NCI-H2081 (cell line): ENCODE results near the gene PRPSAP1.
"Not testable (repeated sequence)": the region's sequence is repeated elsewhere in the genome, so short reads cannot be mapped to it uniquely, and the experiment has no call there.

Experiments used
- DNase-seq, 2 experiments: peaks; one replicate each; lab custom pipeline; 2025; lab: John Stamatoyannopoulos, UW

PRPSAP1 gene

DNA sequence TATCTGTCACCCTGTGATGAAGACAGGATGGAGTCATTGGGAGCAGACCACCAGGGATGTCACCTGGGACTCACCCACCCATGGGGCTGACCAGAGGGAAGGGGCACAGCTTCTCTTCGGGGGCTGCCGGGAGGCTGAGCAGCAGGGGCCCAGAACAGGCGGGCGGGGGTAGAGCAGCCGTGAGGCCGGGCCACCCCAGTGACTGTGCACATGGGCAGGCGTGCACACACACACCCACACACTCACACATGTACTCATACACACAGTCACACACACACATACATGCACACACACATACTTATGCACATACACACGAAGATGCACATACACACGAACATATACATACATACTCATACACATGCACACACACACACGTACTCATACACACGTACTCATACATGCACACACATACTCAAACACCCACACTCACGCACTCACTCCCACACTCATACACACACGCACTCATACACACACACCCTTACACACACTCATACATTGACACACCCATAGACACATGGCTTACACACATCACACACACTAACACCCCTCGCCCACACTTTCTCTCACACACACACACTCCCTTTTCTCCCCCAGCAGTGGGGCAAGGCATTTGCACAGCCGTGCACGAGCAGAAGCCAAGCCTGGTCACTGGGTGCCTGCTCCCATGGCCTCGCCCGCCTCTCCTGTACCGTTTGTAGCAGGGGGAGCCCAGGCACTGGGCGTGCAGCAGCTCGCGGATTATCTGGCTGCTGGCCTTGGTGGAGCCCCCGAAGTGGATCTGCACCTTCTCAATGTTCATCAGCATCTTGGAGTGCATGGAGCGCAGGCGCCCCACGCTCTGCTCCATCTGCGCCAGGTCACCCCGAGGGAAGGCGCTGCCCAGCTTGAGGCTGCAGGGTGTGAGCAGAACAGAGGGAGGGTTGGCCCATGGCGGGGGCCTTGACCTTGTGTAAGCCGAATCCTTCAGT is 76.1 kb downstream of the PRPSAP1 start:
- no peak for DNase-seq

DNA sequence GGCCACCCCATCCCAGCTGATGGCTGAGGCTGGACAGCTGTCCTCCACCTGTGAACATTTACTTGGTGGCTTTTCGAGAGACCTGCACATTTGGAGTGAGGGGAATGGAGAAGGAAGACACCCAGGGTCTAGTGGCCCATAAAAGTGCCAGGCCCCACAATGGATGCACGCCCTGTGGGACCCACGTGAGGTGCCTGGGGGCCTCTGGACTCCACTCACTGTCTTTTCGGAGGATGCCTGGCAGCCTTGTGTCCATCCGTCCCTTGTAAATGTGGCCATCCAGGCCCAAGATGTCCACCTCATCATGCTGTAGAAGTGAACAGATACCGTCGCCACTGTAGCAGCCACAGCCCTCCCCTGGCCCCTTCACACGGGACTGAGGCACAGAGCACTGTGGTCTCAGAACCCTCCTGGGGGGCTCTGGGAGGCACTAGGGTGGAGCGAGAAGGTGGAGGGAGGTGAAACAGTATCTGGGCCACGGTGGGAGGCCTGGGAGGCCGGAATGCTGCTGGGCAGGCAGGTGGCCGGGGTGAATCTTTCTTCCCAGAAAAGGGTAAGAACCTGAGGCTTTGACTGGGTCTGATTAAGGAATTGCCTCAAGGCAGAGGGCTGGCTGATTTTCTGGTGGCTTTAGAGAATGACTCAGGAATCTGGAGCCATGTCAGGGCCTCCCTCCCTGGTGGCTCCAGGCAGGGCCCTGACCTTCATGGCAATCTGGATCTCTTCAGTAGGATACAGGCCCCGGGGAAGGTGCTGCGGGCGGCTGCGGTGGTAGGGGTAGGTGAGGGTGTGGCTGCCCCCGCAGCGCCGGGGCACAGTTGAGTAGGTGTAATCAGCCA is 77.0 kb downstream of the PRPSAP1 start:
- no peak for DNase-seq

- no peak for DNase-seq
Observed at GRCh38 chr17:76276069-76276431, 77.7 kb downstream of the PRPSAP1 start.

DNA sequence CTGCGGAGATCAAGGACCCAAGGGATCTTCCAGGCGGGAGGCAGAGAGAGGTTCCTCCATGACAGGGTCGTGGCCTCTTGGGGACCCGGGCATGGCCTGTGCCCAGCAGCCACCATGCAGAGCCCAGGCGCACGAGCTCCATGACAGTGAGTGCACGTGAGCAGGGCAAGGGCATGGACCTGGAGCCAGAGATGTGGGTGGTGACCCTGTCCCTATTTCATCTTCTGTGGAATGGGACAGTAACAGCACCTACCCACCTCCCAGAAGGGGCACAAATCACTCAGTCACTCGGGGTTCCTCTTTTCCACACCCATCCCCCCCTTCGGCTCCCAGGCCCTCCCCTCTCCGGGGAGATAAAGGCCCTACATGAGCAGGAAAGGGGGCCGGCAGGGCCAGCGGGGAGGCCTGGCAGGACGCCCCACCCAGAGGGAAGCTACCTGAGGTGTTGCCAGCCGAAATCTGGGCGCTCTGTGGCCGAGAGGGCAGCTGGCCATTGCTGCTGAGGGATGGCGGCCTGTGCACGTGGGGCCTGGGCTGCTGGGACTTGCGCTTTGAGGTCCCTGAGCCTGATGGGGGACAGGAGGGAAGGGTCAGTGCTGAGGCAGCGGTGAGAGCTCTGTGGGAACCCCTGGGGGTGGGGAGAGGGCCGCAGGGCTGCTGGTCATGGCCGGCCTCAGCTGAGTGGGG is 78.2 kb downstream of the PRPSAP1 start:
- no peak for DNase-seq

- DNase-seq: no peak
Observed at GRCh38 chr17:76274112-76274956, 79.4 kb downstream of the PRPSAP1 start.

- no peak for DNase-seq
Observed at GRCh38 chr17:76273445-76274111, 80.1 kb downstream of the PRPSAP1 start.

- DNase-seq: no peak
Observed at GRCh38 chr17:76272541-76273444, 80.9 kb downstream of the PRPSAP1 start.

GRCh38 chr17:76271669-76272540 is 81.8 kb downstream of the PRPSAP1 start:
- DNase-seq: no peak

GRCh38 chr17:76270770-76271668 is 82.7 kb downstream of the PRPSAP1 start:
- no peak for DNase-seq

DNA sequence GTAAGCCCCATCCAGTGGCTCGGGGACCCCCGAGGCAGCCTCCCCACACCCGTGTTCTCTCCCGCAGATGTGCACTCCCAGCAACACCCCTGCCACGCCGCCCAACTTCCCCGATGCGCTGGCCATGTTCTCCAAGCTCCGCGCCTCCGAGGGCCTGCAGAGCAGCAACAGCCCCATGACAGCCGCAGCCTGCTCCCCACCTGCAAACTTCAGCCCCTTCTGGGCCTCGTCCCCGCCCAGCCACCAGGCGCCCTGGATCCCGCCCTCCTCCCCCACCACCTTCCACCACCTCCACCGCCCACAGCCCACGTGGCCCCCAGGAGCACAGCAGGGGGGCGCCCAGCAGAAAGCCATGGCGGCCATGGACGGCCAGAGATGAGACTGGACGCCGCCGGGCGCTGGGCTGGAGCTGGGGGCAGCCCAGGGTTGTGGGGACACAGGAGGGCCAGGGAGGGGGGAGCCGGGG is 83.6 kb downstream of the PRPSAP1 start:
- no peak for DNase-seq

DNA sequence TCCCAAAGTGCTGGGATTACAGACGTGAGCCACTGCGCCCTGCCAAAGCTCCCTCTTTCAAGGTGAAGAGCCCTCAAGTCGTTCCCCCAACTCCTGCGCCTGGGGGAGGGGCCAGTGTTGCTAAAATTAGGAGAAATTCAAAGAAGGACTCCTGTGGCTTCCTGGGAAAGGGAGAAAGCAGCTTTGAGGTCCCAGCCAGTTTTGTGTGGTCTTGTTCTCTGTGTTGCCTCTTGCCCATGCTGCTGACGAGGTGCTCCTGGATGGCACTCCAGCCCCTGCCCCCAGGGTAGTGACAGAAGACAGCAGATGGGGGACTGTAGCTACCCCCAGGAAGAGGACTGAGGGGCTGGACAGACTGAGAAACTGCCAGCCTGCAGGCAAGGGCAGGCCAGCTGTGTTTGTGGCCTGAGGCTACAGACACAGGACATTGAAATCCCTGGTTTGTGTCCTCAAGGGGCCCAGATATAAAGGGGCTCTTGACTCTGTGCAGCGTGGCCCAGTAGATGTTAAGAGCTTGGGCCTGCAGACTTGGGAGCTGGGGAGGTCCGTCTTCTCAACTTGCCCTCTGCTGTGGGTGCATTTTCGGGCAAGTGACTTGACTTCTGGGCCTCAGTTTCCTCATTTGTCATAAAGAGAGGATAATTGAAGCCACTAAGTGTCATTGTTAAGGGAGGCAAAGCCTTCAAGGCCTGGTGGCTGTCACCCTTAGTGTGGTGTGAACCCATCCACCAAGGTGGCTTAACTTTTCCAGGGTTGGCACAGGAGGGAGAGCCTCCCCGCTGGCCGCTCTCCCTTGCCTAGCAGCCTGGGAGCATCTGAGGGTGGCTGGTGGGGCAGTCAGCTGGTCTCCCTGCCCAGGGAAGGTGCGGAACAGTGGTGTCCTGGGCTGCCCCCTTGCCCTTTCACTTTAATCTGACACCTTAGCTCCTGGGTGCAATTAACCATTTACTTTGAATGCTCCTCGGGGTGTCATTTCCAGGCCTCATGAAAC is 84.4 kb downstream of the PRPSAP1 start:
- no peak for DNase-seq

GRCh38 chr17:76268015-76268749 is 85.5 kb downstream of the PRPSAP1 start:
- no peak for DNase-seq

DNA sequence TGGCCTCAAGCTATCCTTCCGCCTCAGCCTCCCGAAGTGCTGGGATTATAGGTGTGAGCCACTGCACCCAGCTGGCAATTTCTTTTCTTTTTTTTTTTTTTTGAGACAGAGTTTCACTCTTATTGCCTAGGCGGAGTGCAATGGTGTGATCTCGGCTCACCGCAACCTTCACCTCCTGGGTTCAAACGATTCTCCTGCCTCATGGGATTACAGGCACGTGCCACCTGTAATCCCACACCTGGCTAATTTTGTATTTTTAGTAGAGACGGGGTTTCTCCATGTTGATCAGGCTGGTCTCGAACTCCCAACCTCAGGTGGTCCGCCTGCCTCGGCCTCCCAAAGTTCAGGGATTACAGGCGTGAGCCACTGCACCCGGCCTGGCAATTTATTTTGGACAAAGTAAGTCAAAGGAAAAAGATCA is 86.1 kb downstream of the PRPSAP1 start:
- not testable (repeated sequence) for DNase-seq

DNA sequence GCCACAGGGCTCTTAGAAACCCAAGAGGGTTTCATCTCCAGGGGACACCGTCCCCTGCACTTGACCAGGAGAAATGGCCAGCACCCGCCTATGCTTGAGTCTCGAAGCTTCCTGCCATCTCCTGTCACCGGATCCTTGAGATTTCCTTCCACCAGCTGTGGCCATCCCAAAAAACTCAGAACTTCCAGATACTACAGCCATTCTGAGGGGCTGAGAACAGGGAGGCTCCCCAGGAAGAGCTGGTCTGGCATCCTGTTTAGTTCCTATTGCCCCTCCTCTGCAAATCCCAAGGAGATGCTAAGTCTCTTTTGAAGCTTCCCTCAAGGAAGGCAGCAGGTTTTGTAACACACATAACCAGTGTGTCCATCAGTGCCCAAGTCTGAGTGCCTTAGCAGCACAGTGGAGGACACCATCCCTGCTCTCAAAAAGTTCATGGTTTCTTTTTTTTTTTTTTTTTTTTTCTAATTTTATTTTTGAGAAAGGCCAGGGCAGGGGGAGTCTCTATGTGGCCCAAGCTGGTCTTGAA is 86.6 kb downstream of the PRPSAP1 start:
- DNase-seq: no peak

DNA sequence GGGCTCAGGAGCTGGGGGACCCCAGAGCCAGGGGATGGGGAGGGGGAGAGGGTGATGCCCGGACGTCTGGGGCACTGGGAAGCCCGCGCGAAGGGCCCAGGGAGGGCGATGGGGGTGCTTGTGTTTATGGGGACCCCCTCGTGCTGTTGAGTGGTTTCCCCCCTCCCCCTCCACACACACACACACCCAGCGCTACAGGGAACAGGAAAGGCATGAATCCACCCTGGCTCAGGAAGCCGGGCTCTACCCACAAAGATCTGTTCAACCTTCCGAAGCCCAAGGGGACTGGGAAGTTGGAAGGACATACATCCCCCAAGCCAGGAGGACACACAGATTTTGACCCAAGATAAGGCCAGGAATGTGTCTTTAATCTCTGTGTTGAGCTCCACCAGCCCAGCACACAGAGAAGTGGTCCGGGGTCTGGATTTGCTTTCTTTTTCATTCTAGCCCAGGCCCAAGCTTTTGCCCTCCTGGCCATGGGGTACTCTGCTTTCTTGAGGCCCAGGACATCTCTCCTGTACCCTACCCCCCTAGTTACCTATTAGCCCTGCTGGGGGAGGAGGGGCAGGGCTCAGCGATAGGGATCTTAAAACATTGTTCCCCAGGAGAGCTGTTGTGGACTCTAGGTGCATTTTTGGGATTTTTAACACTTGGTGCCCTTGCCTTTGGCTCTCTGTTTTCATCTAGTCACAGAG is 87.3 kb downstream of the PRPSAP1 start:
- DNase-seq: peak; percentile 26 to 43
